Tibial nerve (tissue), 4 donors: ENCODE data around the gene ESPL1. TPM values are rescaled to one million over a fixed set of nuclear protein-coding genes. Genes with fewer than 3 reads are reported as not detected.

Experiments used
- DNase-seq, 2 donors: peaks; one replicate each; pipeline ENCODE4 v3.0.0-alpha.2; 2019; ENCODE audit warnings: low spot score in 2 of 2
- H3K27ac ChIP-seq, 4 donors: fragments of 200-600 bp; sonication (generic) in 3 of 4; one replicate each; pipeline ENCODE4 v1.5.1; 2017 to 2019; ENCODE audit warnings: mild to moderate bottlenecking in 1 of 4
- H3K27me3 ChIP-seq, 2 donors: fragments of 200-600 bp; sonication (generic) in 1 of 2; one replicate each; pipeline versions ENCODE4 v1.5.1 to v1.6.0; 2017 to 2019
- H3K36me3 ChIP-seq, 3 donors: fragments of 200-600 bp; sonication (generic); one replicate each; pipeline ENCODE4 v1.5.1; 2018 to 2019
- H3K4me1 ChIP-seq, 4 donors: fragments of 200-600 bp; sonication (generic) in 3 of 4; one replicate each; pipeline ENCODE4 v1.5.1; 2017 to 2019
- H3K4me3 ChIP-seq, 4 donors: fragments of 200-600 bp; sonication (generic) in 3 of 4; one replicate each; pipeline ENCODE4 v1.5.1; 2017 to 2019; ENCODE audit warnings: mild to moderate bottlenecking in 1 of 4, moderate library complexity in 1 of 4
- H3K9me3 ChIP-seq, 4 donors: fragments of 200-600 bp; sonication (generic) in 3 of 4; one replicate each; pipeline ENCODE4 v1.5.1; 2017 to 2019
- CTCF ChIP-seq, 5 experiments: fragments of 200-600 bp in 3 of 5; fragments of 450-650 bp in 2 of 5; sonication (generic) in 3 of 5; IDR thresholded peaks; one replicate each; pipeline ENCODE4 v1.5.1; 2016 to 2019; ENCODE audit warnings: antibody characterized with exemption in 5 of 5, mild to moderate bottlenecking in 3 of 5, moderate library complexity in 2 of 5
- EP300 ChIP-seq, 2 donors: sonication (generic); formaldehyde crosslinking; IDR thresholded peaks; one replicate each; pipeline ENCODE4 v1.6.1; 2017; ENCODE audit warnings: antibody characterized with exemption in 2 of 2, mild to moderate bottlenecking in 1 of 2
- POLR2A ChIP-seq, 2 donors: fragments of 450-650 bp; IDR thresholded peaks; one replicate each; pipeline ENCODE4 v1.6.1; 2017; ENCODE audit warnings: antibody characterized with exemption in 2 of 2, mild to moderate bottlenecking in 2 of 2, moderate library complexity in 2 of 2
- WGBS, 2 donors: methylation state at CpG; one replicate each; pipeline ENCODE4 v1.1.5; 2018; 5-methylcytosine and 5-hydroxymethylcytosine counted together
- total RNA-seq, 4 donors: library from RNA; depleted of rRNA; stranded (reverse); fragments of >200 nt; gene quantifications; one replicate each; pipeline ENCODE4 v1.1.0, GENCODE V29; 2016

The ESPL1 gene
- total RNA-seq, 4 donors from 2014 or later: 2.2 to 8.7 (median 2.5) TPM; not detected in 1

- Histone ChIP-seq H3K27me3 (no peaks in the 10 kb centered on the region), H3K4me3 (no peak overlapping the region), H3K36me3 (peaks cover 0 to 6% (median 0%) of the 10 kb centered on the region in 3 donors), H3K4me1 (peaks cover 0 to 7% (median 0%) of the 10 kb centered on the region in 4 donors), H3K27ac (no peak overlapping the region), H3K9me3 (no peaks in the 10 kb centered on the region)
- TF ChIP-seq POLR2A (IDR thresholded peaks at IDR 0.05) (no peak), CTCF (IDR thresholded peaks at IDR 0.05) (no peak), EP300 (IDR thresholded peaks at IDR 0.05) (no peak)
- 91 to 95% methylated on average over 8 to 9 of the region's 9 CpGs for WGBS, 2 donors
- DNase-seq: no peak
Measured at GRCh38 chr12:53279888-53280498, 11.9 kb downstream of the ESPL1 start.

GRCh38 chr12:53286448-53286847 is 18.3 kb downstream of the ESPL1 start:
- Histone ChIP-seq H3K27me3 (no peaks in the 10 kb centered on the region), H3K4me3 (no peak overlapping the region), H3K9me3 (no peaks in the 10 kb centered on the region), H3K4me1 (no peaks in the 10 kb centered on the region), H3K36me3 (peaks cover 0 to 6% (median 0%) of the 10 kb centered on the region in 3 donors), H3K27ac (no peak overlapping the region)
- DNase-seq: no peak
- 88 to 90% methylated on average over 9 of the region's 9 CpGs for WGBS, 2 donors
- TF ChIP-seq CTCF (IDR thresholded peaks at IDR 0.05) (no peak), POLR2A (IDR thresholded peaks at IDR 0.05) (no peak), EP300 (IDR thresholded peaks at IDR 0.05) (no peak)

GRCh38 chr12:53287741-53288216 is 19.7 kb downstream of the ESPL1 start:
- no peaks in the 10 kb centered on the region for H3K4me1 ChIP-seq
- no peaks in the 10 kb centered on the region for H3K27me3 ChIP-seq
- 75 to 79% methylated on average over 10 to 11 of the region's 11 CpGs for WGBS, 2 donors
- H3K36me3 ChIP-seq: no peaks in the 10 kb centered on the region
- TF ChIP-seq CTCF (IDR thresholded peaks at IDR 0.05) (peak; percentile 51 to 81 (median 66)), POLR2A (IDR thresholded peaks at IDR 0.05) (no peak), EP300 (IDR thresholded peaks at IDR 0.05) (no peak)
- DNase-seq: peak; percentile 56 to 82
- no peaks in the 10 kb centered on the region for H3K9me3 ChIP-seq
- H3K27ac ChIP-seq: no peak overlapping the region
- H3K4me3 ChIP-seq: no peak overlapping the region

- WGBS, 2 donors: 88% methylated on average over 6 of the region's 6 CpGs
Measured at GRCh38 chr12:53288322-53288721, 20.2 kb downstream of the ESPL1 start.

More at GRCh38 chr12:53288322-53288721, 20.2 kb downstream of the ESPL1 start:
- H3K27ac ChIP-seq: no peak overlapping the region
- no peaks in the 10 kb centered on the region for H3K27me3 ChIP-seq
- TF ChIP-seq CTCF (IDR thresholded peaks at IDR 0.05): no peak
- no peak for TF ChIP-seq POLR2A (IDR thresholded peaks at IDR 0.05)
- TF ChIP-seq EP300 (IDR thresholded peaks at IDR 0.05): no peak
- H3K9me3 ChIP-seq: no peaks in the 10 kb centered on the region
- DNase-seq: no peak
- H3K4me1 ChIP-seq: no peaks in the 10 kb centered on the region
- no peak overlapping the region for H3K4me3 ChIP-seq
- H3K36me3 ChIP-seq: no peaks in the 10 kb centered on the region
